ENCODE results near the gene GRIP2. TPM values are rescaled to one million over a fixed set of nuclear protein-coding genes. Genes with fewer than 3 reads are reported as not detected.

GRIP2 gene
- total RNA-seq, 1 donor from 2014 or later, result 11.2 TPM

DNA sequence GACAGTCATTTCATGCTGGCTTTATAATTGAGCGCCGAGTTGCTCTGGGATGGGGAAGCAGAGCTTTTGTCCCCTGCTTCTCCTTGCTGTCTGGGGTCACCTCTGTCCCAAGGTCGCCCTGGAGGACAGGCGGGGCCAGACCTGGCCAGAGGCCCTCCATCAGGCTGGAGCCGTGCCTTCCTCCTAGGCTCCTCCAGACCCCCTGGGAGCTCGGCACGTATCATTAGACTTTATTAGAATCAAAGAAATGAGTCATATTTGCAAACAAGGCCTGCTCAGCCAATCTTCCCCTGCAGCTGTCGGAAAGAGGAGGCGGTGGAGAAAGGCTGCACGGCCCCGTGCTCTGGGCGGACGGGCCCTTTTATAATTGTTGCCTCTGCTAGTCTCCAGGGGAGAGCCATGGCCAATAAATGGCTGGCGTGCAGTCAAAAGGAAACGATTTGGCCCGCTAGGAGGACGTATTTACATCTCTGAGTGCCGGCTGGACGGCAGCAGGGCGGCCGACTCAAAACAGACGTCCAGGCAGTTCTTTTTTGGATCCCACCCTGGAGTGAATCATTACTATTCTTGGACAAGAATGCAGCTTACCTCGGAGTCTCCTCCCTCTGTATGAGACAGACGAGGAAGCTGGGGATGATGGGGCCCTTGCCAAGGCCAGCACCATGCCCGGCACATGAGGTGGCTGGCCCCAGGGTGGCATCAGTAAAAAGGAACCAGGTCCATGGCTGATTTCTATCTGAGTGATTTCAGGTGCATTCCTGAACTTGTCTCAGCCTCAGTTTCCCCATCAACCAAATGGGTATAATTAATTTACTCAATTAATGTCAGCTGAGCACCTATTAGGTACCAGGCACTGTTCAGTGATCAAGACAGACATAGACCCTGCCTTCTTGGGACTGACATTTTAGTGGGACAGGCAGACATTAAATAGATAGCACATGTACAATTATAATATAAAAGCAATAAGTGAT, 87.1 kb downstream of the GRIP2 start:
- no peak for DNase-seq (ENCODE audit: low spot score, unreplicated experiment)
- H3K4me1 Mint-ChIP-seq (ENCODE audit: low read depth), result peaks cover 2% of the 10 kb centered on the region
- H3K27ac Mint-ChIP-seq, result peak overlapping the region; percentile 29
- no peak overlapping the region for H3K4me3 Mint-ChIP-seq (ENCODE audit: low read depth)
- H3K27me3 Mint-ChIP-seq, result no peaks in the 10 kb centered on the region
- H3K36me3 Mint-ChIP-seq (ENCODE audit: insufficient read depth), result peaks cover 11% of the 10 kb centered on the region
- H3K9me3 Mint-ChIP-seq (ENCODE audit: low read depth), result no peaks in the 10 kb centered on the region
- TF ChIP-seq, protein P1, sequence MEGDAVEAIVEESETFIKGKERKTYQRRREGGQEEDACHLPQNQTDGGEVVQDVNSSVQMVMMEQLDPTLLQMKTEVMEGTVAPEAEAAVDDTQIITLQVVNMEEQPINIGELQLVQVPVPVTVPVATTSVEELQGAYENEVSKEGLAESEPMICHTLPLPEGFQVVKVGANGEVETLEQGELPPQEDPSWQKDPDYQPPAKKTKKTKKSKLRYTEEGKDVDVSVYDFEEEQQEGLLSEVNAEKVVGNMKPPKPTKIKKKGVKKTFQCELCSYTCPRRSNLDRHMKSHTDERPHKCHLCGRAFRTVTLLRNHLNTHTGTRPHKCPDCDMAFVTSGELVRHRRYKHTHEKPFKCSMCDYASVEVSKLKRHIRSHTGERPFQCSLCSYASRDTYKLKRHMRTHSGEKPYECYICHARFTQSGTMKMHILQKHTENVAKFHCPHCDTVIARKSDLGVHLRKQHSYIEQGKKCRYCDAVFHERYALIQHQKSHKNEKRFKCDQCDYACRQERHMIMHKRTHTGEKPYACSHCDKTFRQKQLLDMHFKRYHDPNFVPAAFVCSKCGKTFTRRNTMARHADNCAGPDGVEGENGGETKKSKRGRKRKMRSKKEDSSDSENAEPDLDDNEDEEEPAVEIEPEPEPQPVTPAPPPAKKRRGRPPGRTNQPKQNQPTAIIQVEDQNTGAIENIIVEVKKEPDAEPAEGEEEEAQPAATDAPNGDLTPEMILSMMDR (IDR thresholded peaks at IDR 0.05; ENCODE audit: unreplicated experiment), result no peak

DNA sequence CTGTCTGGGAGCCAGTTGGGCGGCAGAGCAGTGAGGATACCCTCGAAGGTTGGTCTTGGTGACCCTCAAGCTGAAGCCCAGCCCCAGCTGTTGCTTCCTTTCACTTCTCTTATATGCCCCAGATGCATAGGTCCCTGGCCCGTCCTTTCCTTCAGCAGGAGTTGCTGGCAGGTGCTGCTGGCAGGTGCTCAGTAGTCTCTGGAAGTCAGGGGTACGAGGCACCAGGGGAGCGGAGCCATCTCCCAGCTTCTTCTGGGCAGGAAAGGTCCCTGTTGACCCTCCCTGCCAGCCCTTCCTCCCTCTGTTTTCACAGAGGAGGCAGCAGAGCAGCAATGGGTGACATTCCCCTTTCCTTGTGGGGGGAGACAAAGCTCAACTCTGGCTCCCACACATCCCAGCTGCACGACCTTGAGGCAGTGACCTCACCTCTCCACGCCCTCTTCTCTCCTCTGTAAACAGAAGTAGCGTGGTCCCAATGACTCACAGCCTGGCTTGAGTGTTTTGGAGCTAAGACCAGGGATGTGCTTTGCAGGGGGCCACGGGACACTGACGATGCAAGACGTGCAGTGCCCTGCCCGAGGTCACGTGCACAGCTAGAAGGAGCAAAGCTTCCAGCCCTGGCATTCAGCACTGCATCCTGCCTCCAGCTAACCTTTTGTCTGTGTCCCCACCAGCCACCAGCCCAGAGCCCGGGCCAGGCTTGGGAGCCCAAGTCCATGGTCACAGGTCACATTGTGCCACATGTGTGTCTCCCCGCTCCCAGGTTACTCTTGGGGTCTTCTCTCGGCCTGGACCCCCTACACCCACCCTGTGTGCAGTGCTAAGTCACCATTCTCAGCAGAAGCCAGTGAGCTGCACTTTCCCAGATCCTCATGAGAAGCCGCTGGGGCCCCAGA, 88.0 kb downstream of the GRIP2 start:
- TF ChIP-seq, protein P1 (IDR thresholded peaks at IDR 0.05; ENCODE audit: unreplicated experiment), result no peak
- Mint-ChIP-seq H3K9me3 (ENCODE audit: low read depth) (no peaks in the 10 kb centered on the region), H3K4me1 (ENCODE audit: low read depth) (no peaks in the 10 kb centered on the region), H3K4me3 (ENCODE audit: low read depth) (no peak overlapping the region), H3K27me3 (no peaks in the 10 kb centered on the region), H3K36me3 (ENCODE audit: insufficient read depth) (peaks cover 19% of the 10 kb centered on the region), H3K27ac (peak overlapping the region; percentile 29)
- no peak for DNase-seq (ENCODE audit: low spot score, unreplicated experiment)

DNA sequence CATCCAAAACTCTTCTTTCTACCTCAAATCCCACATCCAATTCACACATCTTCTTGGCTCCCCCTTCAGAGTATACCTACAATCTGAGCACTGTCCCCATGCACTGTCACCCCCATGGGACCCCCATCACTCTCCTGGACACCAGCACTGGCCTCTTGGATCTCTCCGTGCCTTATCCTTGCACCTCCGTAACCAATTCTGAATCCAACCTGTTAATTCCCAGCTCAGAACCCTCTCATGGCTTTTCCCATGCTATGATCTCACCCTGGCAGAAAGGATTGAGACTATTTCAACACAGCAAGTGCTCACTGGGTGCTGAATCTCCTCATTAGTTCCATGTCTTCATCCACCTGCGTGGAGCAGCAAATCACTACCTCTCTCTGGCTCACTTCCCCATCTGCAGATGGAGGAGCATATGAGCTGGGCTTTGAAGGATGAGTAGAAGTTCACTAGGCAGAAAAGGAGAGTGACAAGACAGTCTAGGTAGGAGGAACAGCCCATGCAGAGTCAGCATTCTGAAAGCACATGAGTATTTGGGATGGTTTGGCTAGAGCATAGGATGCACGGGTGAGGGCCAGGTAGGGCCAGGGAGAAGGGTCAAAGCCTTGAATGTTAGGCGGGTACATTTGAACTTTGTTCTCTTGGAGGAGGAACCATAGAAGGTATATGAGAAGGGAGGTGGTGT, 89.1 kb downstream of the GRIP2 start:
- Mint-ChIP-seq H3K4me1 (ENCODE audit: low read depth) (no peaks in the 10 kb centered on the region), H3K27me3 (no peaks in the 10 kb centered on the region), H3K9me3 (ENCODE audit: low read depth) (no peaks in the 10 kb centered on the region), H3K27ac (no peak overlapping the region), H3K36me3 (ENCODE audit: insufficient read depth) (peaks cover 25% of the 10 kb centered on the region), H3K4me3 (ENCODE audit: low read depth) (no peak overlapping the region)
- TF ChIP-seq, protein P1 (IDR thresholded peaks at IDR 0.05; ENCODE audit: unreplicated experiment), result no peak
- no peak for DNase-seq (ENCODE audit: low spot score, unreplicated experiment)

DNA sequence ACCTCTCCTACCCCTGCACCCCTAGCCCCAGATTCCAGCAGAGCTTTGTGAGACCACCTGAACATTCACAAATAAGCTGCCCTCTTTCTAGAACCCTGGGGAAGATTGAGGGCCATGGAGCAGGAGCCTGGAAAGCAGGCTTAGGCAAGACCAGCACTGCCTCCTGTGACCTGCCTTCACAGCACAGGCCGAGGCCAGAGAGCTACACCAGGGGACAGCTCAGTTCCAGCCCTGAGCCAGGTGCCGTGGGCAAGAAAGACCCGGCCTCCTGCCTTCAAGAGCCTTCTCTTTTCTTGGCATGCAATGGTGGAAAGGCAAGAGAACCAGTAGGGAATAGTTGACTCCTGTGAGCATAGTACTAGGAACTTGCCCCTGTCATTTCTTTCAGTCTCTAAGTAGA, 89.6 kb downstream of the GRIP2 start:
- TF ChIP-seq, protein P1 (IDR thresholded peaks at IDR 0.05; ENCODE audit: unreplicated experiment), result no peak
- Mint-ChIP-seq H3K4me3 (ENCODE audit: low read depth) (no peak overlapping the region), H3K27ac (no peak overlapping the region), H3K27me3 (no peaks in the 10 kb centered on the region), H3K4me1 (ENCODE audit: low read depth) (no peaks in the 10 kb centered on the region), H3K9me3 (ENCODE audit: low read depth) (no peaks in the 10 kb centered on the region), H3K36me3 (ENCODE audit: insufficient read depth) (peaks cover 29% of the 10 kb centered on the region)
- no peak for DNase-seq (ENCODE audit: low spot score, unreplicated experiment)

All from progenitor cell of endocrine pancreas (in vitro differentiated cells).